PC-9 (cell line): Measurements from ENCODE around the gene KMT5C. TPM values are rescaled to one million over a fixed set of nuclear protein-coding genes. Genes with fewer than 3 reads are reported as not detected.

Experiments
- BruUV-seq: library from RNA; stranded (reverse); fragments of 400-500 nt; replicated peaks from 2 replicates; lab custom pipeline; 2021; lab: Mats Ljungman, UMichigan
- CTCF ChIA-PET: fragments of 300-600 bp; sonication (Branson Sonifier 250); formaldehyde crosslinking; loops from one replicate; lab custom pipeline; 2022; ENCODE audit warnings: antibody characterized with exemption; lab: Charles Lee
- POLR2A ChIA-PET: fragments of 300-600 bp; sonication (Branson Sonifier 250); formaldehyde crosslinking; loops from one replicate; lab custom pipeline; 2022; ENCODE audit warnings: antibody characterized with exemption; ENCODE audit not compliant: unreplicated experiment; lab: Charles Lee
- DNase-seq, 2 experiments: peaks; one replicate each; pipeline versions ENCODE4 v3.0.0 to v3.0.0-alpha.2; 2015 to 2022; ENCODE audit warnings: mixed read lengths in 1 of 2
- H2AFZ ChIP-seq: fragments of 200-600 bp; sonication (generic); 2 replicates; pipeline ENCODE4 v1.8.1; 2017; ENCODE audit warnings: antibody characterized with exemption
- H3F3A ChIP-seq: fragments of 200-600 bp; sonication (generic); 2 replicates; pipeline ENCODE4 v1.8.1; 2017; ENCODE audit warnings: antibody characterized with exemption, mild to moderate bottlenecking, low read depth; ENCODE audit not compliant: insufficient read depth
- H3K27ac ChIP-seq: fragments of 200-600 bp; sonication (generic); 2 replicates; pipeline ENCODE4 v1.6.1; 2016; ENCODE audit warnings: mixed run types
- H3K27me3 ChIP-seq: fragments of 200-600 bp; sonication (generic); 2 replicates; pipeline ENCODE4 v1.6.1; 2016; ENCODE audit warnings: low read depth, mixed run types; ENCODE audit not compliant: insufficient read depth
- H3K36me3 ChIP-seq: fragments of 200-600 bp; sonication (generic); 2 replicates; pipeline ENCODE4 v1.6.1; 2016; ENCODE audit warnings: low read depth, mixed run types
- H3K4me1 ChIP-seq: fragments of 200-600 bp; sonication (generic); replicated peaks from 2 replicates; pipeline ENCODE4 v1.6.1; 2016; ENCODE audit warnings: mixed run types; ENCODE audit not compliant: insufficient read depth
- H3K4me2 ChIP-seq: fragments of 200-600 bp; sonication (generic); 2 replicates; pipeline ENCODE4 v1.6.1; 2017; ENCODE audit warnings: mixed run types
- H3K4me3 ChIP-seq: fragments of 200-600 bp; sonication (generic); 2 replicates; pipeline ENCODE4 v1.6.1; 2016; ENCODE audit warnings: mixed run types
- H3K79me2 ChIP-seq: fragments of 200-600 bp; sonication (generic); 2 replicates; pipeline ENCODE4 v1.6.1; 2017; ENCODE audit warnings: low read depth, mixed run types
- H3K9me2 ChIP-seq: fragments of 200-600 bp; sonication (generic); 2 replicates; pipeline ENCODE4 v1.8.1; 2017; ENCODE audit warnings: mild to moderate bottlenecking; ENCODE audit not compliant: insufficient read depth
- H3K9me3 ChIP-seq: fragments of 200-600 bp; sonication (generic); 2 replicates; pipeline ENCODE4 v1.8.1; 2016; ENCODE audit warnings: low read depth; ENCODE audit not compliant: insufficient read depth
- H4K20me1 ChIP-seq: fragments of 200-600 bp; sonication (generic); 2 replicates; pipeline ENCODE4 v1.8.1; 2017; ENCODE audit not compliant: insufficient read depth
- CTCF ChIP-seq: fragments of 200-600 bp; sonication (generic); conservative IDR thresholded peaks from 2 replicates; pipeline ENCODE4 v1.6.1; 2017; ENCODE audit warnings: mixed run types, antibody characterized with exemption, mild to moderate bottlenecking, moderate library complexity
- EZH2 ChIP-seq: fragments of 200-600 bp; sonication (generic); IDR thresholded peaks from 2 replicates; pipeline ENCODE4 v1.8.0; 2017; ENCODE audit warnings: antibody characterized with exemption, low read depth
- intact Hi-C: fragments of 100-400 bp; cut with micrococcal nuclease; formaldehyde crosslinking; loops from one replicate; pipeline ENCODE4 v1.10.0; 2022; ENCODE audit not compliant: unreplicated experiment
- total RNA-seq: library from RNA; stranded (reverse); gene quantifications from 2 replicates; pipeline ENCODE4 v1.2.3, GENCODE V29; 2021

The KMT5C gene
- total RNA-seq, 1 experiment from 2014 or later: 71.6 TPM

- CTCF ChIA-PET: no interaction called here
- no TSS peak for BruUV-seq
- peak in 1 of 2 experiments; percentile 33 for DNase-seq
Observed at GRCh38 chr19:55370305-55370988, 30.8 kb downstream of the KMT5C start, which contains the start of gene IL11. Gene IL11 (minus strand): TSS chr19:55370463. CDS start chr19:55370310, 153 bp downstream.

GRCh38 chr19:55372316-55373081 lies 32.8 kb downstream of the KMT5C start:
- CTCF ChIA-PET: interaction anchor here (0.6 to 0.7 kb wide), 3 partner anchors 9 to 232 kb away, joined by 3 read pairs; partner anchors contain the start of gene GARIN5B
- Histone ChIP-seq H3K27me3 (peaks cover 5% of the 10 kb centered on the region; the same call in 1 of the 2 replicates), H3K4me2 (peak overlapping the region; percentile 71), H2AFZ (no peak overlapping the region), H3K79me2 (no peaks in the 10 kb centered on the region), H3K4me3 (peak overlapping the region; percentile 24; the same call in 1 of the 2 replicates), H3K27ac (no peak overlapping the region), H3K9me3 (no peaks in the 10 kb centered on the region), H3F3A (peaks cover 50% of the 10 kb centered on the region; the same call in 1 of the 2 replicates), H4K20me1 (peaks cover 12% of the 10 kb centered on the region), H3K9me2 (no peaks in the 10 kb centered on the region), H3K4me1 (peaks cover 50% of the 10 kb centered on the region), H3K36me3 (no peaks in the 10 kb centered on the region)
- POLR2A ChIA-PET: interaction anchor here (0.6 to 1.2 kb wide), 7 partner anchors 19 to 748 kb away, joined by 3 to 15 read pairs (median 6); partner anchors contain the start of genes KMT5C and ZNF787
- TSS peak; percentile 17 for BruUV-seq
- peak; percentile 64 to 91 for DNase-seq
- intact Hi-C loops: no loop called here
- TF ChIP-seq CTCF: no peak
- TF ChIP-seq EZH2: no peak

More at GRCh38 chr19:55370305-55370988, 30.8 kb downstream of the KMT5C start, which contains the start of gene IL11:
- TF ChIP-seq EZH2 (no peak), CTCF (no peak)
- Histone ChIP-seq H3K9me2 (no peaks in the 10 kb centered on the region), H3K4me1 (peaks cover 42% of the 10 kb centered on the region), H3K9me3 (no peaks in the 10 kb centered on the region), H3K79me2 (no peaks in the 10 kb centered on the region), H3K27me3 (peaks cover 5% of the 10 kb centered on the region; the same call in 1 of the 2 replicates), H3K4me3 (peak within 1 kb of the TSS; percentile 62), H2AFZ (peak within 1 kb of the TSS; percentile 75), H3K4me2 (peak within 1 kb of the TSS; percentile 96), H4K20me1 (no peaks in the 10 kb centered on the region), H3K36me3 (no peaks in the 10 kb centered on the region), H3F3A (peaks cover 35% of the 10 kb centered on the region; the same call in 1 of the 2 replicates), H3K27ac (no peak within 1 kb of the TSS)
- intact Hi-C loops: no loop called here
- POLR2A ChIA-PET: no interaction called here
